Jurkat, Clone E6-1 (cell line): ENCODE results near the gene CKMT1B. TPM values are rescaled to one million over a fixed set of nuclear protein-coding genes. Genes with fewer than 3 reads are reported as not detected.
"Not testable (repeated sequence)": the region's sequence is repeated elsewhere in the genome, so short reads cannot be mapped to it uniquely, and the experiment has no call there.

Experiments
- DNase-seq: peaks from one replicate; pipeline ENCODE4 v3.0.0-alpha.2; 2011; ENCODE audit warnings: low read depth, low spot score
- H3K4me3 ChIP-seq: 2 replicates; pipeline ENCODE4 v1.5.1; 2011; ENCODE audit warnings: mild to moderate bottlenecking, low read length, control low read depth, moderate library complexity
- polyA plus RNA-seq: library from polyadenylated mRNA; unstranded; fragments of >200 nt; gene quantifications from one replicate; pipeline ENCODE4 v1.2.1, GENCODE V29; 2012; ENCODE audit warnings: missing spikeins; ENCODE audit not compliant: insufficient read length, insufficient read depth

CKMT1B gene
- not detected for polyA plus RNA-seq

DNA sequence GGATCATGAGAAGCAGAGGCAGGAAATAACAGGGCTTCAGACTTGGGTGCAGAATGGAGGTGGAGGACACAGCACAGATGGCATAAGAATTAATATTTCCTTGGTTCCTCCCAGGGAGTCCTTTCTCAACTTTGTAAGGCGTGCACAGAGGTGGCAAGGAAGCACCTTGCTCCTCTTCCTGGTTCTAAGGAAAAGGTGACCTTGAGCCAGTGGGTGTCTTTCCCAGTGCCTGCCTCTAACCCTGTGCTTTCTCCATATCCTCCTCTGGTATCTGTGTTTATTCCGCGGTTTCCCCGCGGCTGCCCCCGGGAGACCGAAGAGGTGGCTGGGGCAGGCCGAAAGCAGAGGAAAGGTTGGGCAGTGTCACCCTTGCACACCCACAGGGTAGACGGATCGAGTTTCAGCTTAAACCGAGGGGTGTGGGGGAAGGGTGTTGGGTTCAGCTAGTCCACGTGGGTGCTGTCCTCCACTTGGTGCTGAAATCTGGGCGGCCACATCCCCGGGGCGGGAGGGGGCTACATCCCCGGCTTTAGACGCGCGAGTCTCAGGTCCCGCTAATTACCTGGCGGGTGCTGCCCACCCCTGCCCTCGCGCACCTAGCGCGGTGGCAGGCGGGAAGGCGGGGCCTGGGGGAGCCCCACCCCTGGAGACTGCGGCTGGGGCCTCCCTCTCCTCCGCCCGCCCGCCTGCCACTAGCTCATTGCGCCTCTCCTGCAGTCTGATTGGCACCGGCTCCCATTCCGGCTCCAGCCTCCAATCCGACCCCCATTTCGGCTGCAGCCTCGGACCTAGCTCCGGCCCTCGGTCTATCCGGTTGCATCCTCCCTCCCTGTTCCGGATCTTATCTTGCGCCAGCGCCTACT lies at the start of gene CKMT1B:
CKMT1B (plus strand) TSS at position 700 of the 863 bp plus-strand sequence. CDS start 192 bp downstream, outside the sequence.
- not testable (repeated sequence) for DNase-seq, H3K4me3 ChIP-seq

DNA sequence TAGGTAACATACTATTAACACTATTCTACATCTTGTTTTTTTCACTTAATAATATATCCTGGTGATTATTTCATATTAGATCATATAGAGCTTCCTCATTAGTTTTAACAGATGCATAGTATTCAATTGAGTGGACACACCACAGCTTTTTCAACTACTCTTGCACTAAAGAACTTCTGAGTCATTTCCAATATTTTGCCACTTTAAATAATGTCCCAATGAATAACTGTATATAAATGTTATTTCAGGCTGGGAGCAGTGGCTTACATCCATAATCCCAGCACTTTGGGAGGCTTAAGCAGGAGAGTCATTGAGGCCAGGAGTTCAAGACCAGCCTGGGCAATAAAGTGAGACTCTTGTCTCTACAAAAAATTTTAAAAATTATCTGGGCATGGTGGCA lies 49.6 kb upstream of the CKMT1B start:
- no peak for DNase-seq
- no peak overlapping the region for H3K4me3 ChIP-seq

- DNase-seq = no peak
- no peak overlapping the region for H3K4me3 ChIP-seq
These were observed 48.4 kb upstream of the CKMT1B start for GRCh38 chr15:43545426-43545825.

DNA sequence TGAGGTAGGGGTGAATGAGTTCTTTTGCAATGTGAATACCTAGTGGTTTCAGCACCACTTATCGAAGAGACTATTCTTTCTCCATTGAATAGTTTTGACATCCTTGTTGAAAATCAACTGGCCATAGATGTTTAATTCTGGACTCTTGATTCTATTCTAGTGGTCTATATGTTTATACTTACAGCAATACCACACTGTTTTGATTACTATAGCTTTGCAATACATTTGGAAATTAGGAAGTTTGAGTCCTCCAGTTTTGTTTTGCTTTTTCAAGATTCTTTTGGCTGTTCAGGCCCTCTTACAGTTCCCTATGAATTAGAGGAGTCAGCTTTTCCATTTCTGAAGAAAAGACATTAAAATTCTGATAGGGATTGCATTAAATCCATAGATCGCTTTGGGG lies 46.3 kb upstream of the CKMT1B start:
- no peak overlapping the region for H3K4me3 ChIP-seq
- DNase-seq = no peak

DNA sequence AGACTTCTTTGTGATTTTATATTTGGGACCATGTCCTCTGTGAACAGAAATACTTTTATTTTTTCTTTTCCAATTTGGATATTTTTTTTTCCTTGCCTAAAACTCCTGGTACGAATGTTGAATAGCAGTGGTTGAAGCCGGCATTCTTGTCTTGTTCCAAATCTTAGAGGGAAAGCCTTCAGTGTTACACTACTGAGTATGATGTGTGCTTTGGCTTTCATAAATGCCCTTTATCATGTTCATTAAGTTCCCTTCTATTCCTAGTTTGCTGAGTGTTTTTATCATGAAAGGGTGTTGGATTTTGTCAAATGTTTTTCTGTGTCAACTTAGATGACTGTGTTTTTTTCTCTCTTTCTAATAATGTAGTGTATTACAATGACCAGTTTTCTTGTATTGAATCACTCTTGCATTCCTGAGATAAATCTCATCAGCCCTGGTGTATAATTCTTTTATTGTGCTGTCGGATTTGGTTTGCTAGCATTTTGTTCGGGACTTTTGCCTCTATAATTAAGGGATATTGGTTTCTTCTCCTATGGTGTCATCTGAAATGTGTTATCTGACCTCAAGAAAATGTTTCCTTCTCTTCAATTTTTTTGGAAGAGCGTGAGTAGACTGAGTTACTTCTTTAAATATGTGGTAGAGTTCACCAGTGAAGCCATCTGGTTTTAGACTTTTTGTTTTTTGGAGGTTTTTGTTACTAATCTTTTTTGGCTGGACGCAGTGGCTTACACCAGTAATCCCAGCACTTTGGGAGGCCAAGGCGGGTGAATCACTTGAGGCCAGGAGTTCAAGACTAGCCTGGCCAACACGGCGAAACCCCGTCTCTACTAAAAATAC lies 43.1 kb upstream of the CKMT1B start:
- DNase-seq = no peak
- H3K4me3 ChIP-seq = no peak overlapping the region

DNA sequence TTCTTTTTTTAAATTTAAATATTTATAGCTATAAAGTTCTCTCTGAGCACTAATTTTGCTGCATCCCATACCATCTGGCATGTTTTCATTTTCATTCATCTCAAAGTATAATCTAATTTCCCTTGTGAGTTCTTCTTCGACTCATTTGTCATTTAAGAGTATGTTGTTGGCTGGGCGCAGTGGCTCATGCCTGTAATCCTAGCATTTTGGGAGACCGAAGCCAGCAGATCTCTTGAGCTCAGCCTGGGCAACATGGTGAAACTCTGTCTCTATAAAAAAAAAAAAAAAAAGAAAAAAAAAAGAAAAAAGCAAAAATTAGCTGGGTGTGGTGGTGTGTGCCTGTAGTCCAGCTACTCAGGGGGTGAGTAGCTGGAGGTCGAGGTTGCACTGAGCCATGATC lies 41.6 kb upstream of the CKMT1B start:
- no peak for DNase-seq
- no peak overlapping the region for H3K4me3 ChIP-seq

- H3K4me3 ChIP-seq = no peak overlapping the region
- no peak for DNase-seq
These were observed 40.8 kb upstream of the CKMT1B start for GRCh38 chr15:43552986-43553385.

DNA sequence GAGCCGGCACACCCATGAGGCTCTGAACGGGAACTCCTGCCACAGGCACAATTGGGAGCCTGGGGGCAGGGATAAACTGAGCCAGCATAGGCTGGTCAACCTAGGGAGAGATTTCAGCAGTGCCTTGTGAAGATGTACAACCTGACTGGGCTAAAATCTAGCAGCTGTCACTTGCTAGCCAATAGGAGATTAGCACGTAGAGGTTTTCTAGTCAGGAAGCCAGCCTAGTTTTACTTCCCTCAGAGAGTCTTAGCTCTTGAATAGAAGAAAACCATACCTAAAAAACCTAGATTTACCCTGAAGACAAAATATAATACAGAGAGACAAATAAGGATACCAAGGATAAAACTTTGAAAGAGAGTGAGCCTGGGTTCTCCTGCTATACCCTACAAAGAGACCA lies 31.1 kb upstream of the CKMT1B start:
- not testable (repeated sequence) for H3K4me3 ChIP-seq, DNase-seq

- not testable (repeated sequence) for DNase-seq, H3K4me3 ChIP-seq
These were observed 30.0 kb upstream of the CKMT1B start for GRCh38 chr15:43563793-43564192.

GRCh38 chr15:43566615-43567014 lies 27.2 kb upstream of the CKMT1B start:
- DNase-seq, H3K4me3 ChIP-seq: not testable (repeated sequence)

GRCh38 chr15:43574607-43575006 lies 19.2 kb upstream of the CKMT1B start:
- DNase-seq, H3K4me3 ChIP-seq: not testable (repeated sequence)

DNA sequence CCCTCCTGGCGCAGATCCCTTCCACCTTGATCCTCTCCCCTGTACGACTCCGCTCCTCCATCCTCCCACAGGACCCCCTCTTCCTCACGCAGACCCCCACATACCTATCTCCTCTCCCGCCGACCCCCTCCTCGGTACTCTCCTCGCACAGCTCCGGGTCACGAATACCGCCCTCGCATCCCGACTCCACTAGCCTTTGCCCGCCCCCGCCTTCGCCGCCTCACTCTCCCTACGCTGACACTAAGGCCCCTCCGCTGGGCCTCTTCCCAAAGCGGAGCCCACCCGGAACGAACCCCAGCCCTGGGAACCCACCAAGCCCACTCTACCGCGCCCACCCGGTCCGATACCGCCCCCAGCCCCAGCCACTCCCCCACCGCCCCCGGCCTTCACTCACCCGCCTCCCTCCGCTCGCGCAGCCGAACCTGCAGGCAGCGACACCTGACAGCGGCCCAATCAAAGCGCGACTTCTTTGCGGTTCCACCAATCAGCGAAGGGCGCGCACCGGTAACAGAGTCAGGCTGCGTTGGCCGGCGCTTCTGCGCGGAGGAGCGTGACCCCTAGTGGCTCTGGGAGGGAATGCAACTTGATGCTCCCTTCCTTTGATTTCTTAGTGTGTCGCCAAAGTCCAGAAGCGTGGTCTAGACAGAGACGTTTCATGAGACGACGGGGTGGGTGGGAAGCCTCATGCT lies 3.9 kb upstream of the CKMT1B start, which contains the start of gene PPIP5K1:
PPIP5K1 (minus strand) TSS at position 431 of the 689 bp plus-strand sequence. CDS start 5,704 bp downstream, outside the sequence.
- not testable (repeated sequence) for H3K4me3 ChIP-seq, DNase-seq

- not testable (repeated sequence) for DNase-seq, H3K4me3 ChIP-seq
These were observed 986 bp upstream of the CKMT1B start for GRCh38 chr15:43592841-43593240.

- DNase-seq, H3K4me3 ChIP-seq: not testable (repeated sequence)
These were observed 5.3 kb downstream of the CKMT1B start for GRCh38 chr15:43599131-43599530.

DNA sequence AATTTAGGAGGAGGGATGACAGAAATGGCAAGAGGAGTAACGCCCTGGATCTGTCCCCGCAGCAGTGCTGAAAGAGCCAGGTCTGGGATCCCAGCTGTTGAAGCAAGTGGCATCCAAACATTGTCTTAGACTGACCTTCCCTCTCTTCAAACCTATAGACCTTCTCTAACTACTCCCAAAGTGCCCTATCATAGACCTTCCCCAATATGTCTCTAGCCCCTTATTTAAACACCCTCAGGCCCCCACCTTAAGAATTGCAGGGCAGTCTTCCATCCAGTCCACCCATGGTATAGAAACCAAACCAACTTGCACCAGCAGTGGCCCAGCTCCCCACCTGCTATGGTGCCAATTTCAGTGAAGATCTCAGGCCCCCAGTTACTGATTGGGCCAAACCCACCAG lies 6.4 kb downstream of the CKMT1B start:
- not testable (repeated sequence) for H3K4me3 ChIP-seq, DNase-seq

- H3K4me3 ChIP-seq, DNase-seq: not testable (repeated sequence)
These were observed 8.4 kb downstream of the CKMT1B start for GRCh38 chr15:43602233-43602632.

DNA sequence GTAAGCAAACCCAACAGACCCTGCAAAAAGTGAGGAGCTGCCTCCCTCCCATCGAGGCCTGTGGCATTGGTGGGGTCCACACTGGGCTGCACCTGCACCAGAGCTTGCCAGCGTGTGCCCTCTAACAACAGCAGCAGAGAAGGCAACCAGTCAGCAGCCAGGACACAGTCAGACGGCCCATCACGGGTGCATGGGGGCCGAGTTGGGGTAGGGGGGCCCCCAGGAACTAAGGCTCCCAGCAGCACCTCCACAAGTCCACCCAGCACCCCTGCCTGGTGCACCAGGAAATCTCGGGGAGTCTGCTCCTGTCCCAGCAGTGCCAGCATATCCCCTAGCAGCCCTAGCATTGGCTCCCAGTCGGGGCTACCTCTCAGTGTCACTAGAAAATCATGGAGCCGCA lies 23.9 kb downstream of the CKMT1B start:
- DNase-seq, H3K4me3 ChIP-seq: not testable (repeated sequence)

GRCh38 chr15:43618700-43619099 lies 24.9 kb downstream of the CKMT1B start, which contains the start of gene STRC:
STRC (minus strand) TSS chr15:43618800; CDS start chr15:43618722, 78 bp downstream.
- DNase-seq, H3K4me3 ChIP-seq: not testable (repeated sequence)
